ENCODE data around the gene ALOXE3.

ALOXE3 gene

GRCh38 chr17:8117980-8118768 is at the start of gene ALOXE3:
Gene ALOXE3, minus strand, starts transcription at chr17:8118514. Its CDS starts 524 bp downstream, at chr17:8117990.
- H3K36me3 Mint-ChIP-seq (ENCODE audit: low read depth): peaks cover 6% of the 10 kb centered on the region
- H3K27me3 Mint-ChIP-seq (ENCODE audit: low read depth): peaks cover 78% of the 10 kb centered on the region
- H3K4me1 Mint-ChIP-seq (ENCODE audit: low read depth): peaks cover 46% of the 10 kb centered on the region
- no peaks in the 10 kb centered on the region for H3K9me3 Mint-ChIP-seq
- peak within 1 kb of the TSS; percentile 89 for H3K4me3 Mint-ChIP-seq
- H3K27ac Mint-ChIP-seq: peak within 1 kb of the TSS; percentile 94

- no peak overlapping the region for H3K4me3 Mint-ChIP-seq
- no peaks in the 10 kb centered on the region for H3K27me3 Mint-ChIP-seq (ENCODE audit: low read depth)
- peaks cover 2% of the 10 kb centered on the region for H3K36me3 Mint-ChIP-seq (ENCODE audit: low read depth)
- no peak overlapping the region for H3K27ac Mint-ChIP-seq
- H3K4me1 Mint-ChIP-seq (ENCODE audit: low read depth): peaks cover 24% of the 10 kb centered on the region
- no peaks in the 10 kb centered on the region for H3K9me3 Mint-ChIP-seq
These were observed 49.2 kb upstream of the ALOXE3 start for GRCh38 chr17:8167526-8167925.

DNA sequence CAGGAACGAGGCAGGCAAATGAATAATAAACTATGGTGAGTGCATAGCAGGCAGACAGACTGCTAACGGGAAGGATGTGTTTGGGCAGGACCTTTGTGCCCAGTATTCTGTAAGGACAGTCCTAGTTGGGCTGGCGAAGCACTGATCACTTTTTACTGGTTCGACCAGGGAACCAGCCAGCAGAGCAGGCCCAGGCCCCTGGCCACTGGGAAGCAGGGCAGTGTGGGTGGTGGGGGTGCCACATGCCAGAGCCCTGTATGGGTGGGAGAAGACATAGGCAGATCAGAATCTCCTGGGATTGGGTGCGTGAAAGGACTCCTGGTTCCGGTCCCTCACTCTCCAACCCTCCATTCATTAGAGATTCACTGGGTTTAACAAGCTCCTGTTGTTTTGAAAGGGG is 48.4 kb upstream of the ALOXE3 start:
- H3K4me1 Mint-ChIP-seq (ENCODE audit: low read depth): peaks cover 26% of the 10 kb centered on the region
- H3K36me3 Mint-ChIP-seq (ENCODE audit: low read depth): peaks cover 3% of the 10 kb centered on the region
- H3K9me3 Mint-ChIP-seq: no peaks in the 10 kb centered on the region
- no peak overlapping the region for H3K4me3 Mint-ChIP-seq
- no peaks in the 10 kb centered on the region for H3K27me3 Mint-ChIP-seq (ENCODE audit: low read depth)
- no peak overlapping the region for H3K27ac Mint-ChIP-seq

DNA sequence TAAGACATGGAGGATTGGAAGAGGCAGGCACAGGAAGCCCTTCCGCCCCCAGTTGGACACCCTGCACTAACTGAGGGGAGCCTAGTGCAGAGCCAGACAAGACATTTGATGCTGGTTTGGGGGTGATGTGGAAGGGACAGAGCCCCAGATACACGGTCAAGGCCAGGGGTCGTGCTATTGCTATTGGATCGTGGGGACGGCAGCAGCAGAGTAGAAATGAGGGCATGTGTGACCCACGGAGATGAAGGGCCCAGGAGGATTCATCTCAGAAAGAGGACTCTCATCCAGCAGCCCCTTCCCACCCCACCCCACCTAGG is 46.5 kb upstream of the ALOXE3 start:
- Mint-ChIP-seq H3K4me3 (peak overlapping the region; percentile 86), H3K27me3 (ENCODE audit: low read depth) (no peaks in the 10 kb centered on the region), H3K4me1 (ENCODE audit: low read depth) (peaks cover 42% of the 10 kb centered on the region), H3K27ac (peak overlapping the region; percentile 98), H3K36me3 (ENCODE audit: low read depth) (peaks cover 19% of the 10 kb centered on the region), H3K9me3 (no peaks in the 10 kb centered on the region)

GRCh38 chr17:8163978-8164814 is 45.9 kb upstream of the ALOXE3 start:
- peak overlapping the region; percentile 98 for H3K27ac Mint-ChIP-seq
- H3K9me3 Mint-ChIP-seq: no peaks in the 10 kb centered on the region
- H3K36me3 Mint-ChIP-seq (ENCODE audit: low read depth): peaks cover 23% of the 10 kb centered on the region
- no peaks in the 10 kb centered on the region for H3K27me3 Mint-ChIP-seq (ENCODE audit: low read depth)
- peak overlapping the region; percentile 86 for H3K4me3 Mint-ChIP-seq
- peaks cover 42% of the 10 kb centered on the region for H3K4me1 Mint-ChIP-seq (ENCODE audit: low read depth)

GRCh38 chr17:8162997-8163977 is 45.0 kb upstream of the ALOXE3 start:
- Mint-ChIP-seq H3K9me3 (no peaks in the 10 kb centered on the region), H3K4me3 (peak overlapping the region; percentile 86), H3K27me3 (ENCODE audit: low read depth) (no peaks in the 10 kb centered on the region), H3K4me1 (ENCODE audit: low read depth) (peaks cover 49% of the 10 kb centered on the region), H3K36me3 (ENCODE audit: low read depth) (peaks cover 30% of the 10 kb centered on the region), H3K27ac (peak overlapping the region; percentile 98)

DNA sequence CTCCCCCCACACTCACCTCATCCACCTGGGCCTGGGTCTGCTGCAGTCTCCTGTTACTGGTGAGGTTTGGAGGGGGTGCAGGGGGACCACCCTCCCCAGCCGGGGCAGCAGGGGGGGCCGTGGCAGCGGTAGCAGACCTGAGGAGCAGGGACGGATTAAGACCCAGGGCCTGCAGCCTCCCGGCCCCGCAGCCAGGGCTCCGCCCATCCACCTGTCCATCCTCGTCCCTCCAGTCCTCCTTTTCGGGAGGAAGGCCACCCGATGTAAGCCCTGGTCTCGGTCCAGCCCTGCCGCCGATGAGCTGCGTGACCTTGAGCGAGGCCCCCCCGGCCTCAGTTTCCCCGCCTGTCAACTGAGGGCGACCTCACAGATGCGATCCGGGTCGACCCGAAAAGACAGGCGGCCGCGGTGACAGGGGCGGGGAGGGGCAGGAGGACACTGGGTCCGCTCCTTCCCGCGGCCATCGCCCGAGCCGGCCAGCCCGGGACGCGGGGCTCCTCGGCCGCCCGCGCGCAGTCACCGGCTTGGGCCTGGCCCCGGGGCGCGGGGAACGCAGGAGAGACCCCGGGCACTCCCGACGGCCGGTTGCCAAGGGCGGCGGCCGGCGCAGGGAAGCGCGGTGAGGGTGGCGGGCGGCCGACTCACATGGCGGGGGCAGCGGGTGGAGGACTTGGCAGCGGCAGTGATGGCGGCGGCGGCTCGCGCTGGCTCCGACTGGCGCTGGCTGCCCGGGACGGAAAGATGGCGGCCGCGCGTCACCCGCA is 44.1 kb upstream of the ALOXE3 start, which contains the start of gene VAMP2:
VAMP2 (minus strand) TSS at position 716 of the 764 bp plus-strand sequence; CDS start at position 647, 69 bp downstream.
- peak within 1 kb of the TSS; percentile 86 for H3K4me3 Mint-ChIP-seq
- no peaks in the 10 kb centered on the region for H3K27me3 Mint-ChIP-seq (ENCODE audit: low read depth)
- H3K4me1 Mint-ChIP-seq (ENCODE audit: low read depth): peaks cover 49% of the 10 kb centered on the region
- no peaks in the 10 kb centered on the region for H3K9me3 Mint-ChIP-seq
- H3K27ac Mint-ChIP-seq: peak within 1 kb of the TSS; percentile 98
- H3K36me3 Mint-ChIP-seq (ENCODE audit: low read depth): peaks cover 30% of the 10 kb centered on the region

DNA sequence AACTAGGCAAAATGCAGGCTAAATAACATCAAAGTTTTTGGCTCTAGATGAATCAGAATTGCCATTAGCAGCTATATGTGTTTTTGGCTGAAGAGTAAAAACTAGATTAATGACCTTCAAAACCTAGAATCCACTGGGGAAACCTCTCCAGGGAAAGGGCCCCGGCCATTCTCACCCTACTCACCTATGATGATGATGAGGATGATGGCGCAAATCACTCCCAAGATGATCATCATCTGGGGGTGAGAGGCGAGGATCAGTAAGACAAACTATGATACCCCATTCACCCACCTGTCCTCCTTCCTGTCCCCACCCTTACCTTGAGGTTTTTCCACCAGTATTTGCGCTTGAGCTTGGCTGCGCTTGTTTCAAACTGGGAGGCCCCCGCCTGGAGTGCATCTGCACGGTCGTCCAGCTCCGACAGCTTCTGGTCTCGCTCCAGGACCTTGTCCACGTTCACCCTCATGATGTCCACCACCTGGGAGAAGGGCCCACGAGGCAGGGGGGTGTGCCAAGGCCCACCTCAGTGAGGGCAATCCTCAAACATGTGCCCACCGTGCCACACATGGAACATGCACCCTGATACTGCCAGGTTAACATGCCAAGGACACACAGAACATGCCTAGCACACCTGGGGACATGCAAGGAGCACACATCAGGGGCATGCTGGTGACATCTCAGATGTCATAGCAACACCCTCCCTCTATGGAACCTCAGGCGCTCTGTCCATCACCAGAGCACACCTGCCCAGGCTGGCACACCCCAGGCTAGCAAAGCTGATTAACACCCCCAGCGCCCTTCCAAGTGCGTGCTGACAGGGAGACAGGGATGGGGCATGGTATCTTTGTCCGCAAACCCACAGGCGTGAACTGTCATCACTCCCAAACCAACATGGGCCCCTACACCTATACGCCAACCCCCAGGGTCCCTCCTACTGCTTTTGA is 43.2 kb upstream of the ALOXE3 start:
- Mint-ChIP-seq H3K4me3 (peak overlapping the region; percentile 84), H3K4me1 (ENCODE audit: low read depth) (peaks cover 49% of the 10 kb centered on the region), H3K27me3 (ENCODE audit: low read depth) (no peaks in the 10 kb centered on the region), H3K36me3 (ENCODE audit: low read depth) (peaks cover 30% of the 10 kb centered on the region), H3K9me3 (no peaks in the 10 kb centered on the region), H3K27ac (peak overlapping the region; percentile 76)

GRCh38 chr17:8160741-8161221 is 42.5 kb upstream of the ALOXE3 start:
- H3K27ac Mint-ChIP-seq: peak overlapping the region; percentile 76
- H3K4me3 Mint-ChIP-seq: peak overlapping the region; percentile 84
- no peaks in the 10 kb centered on the region for H3K27me3 Mint-ChIP-seq (ENCODE audit: low read depth)
- no peaks in the 10 kb centered on the region for H3K9me3 Mint-ChIP-seq
- peaks cover 30% of the 10 kb centered on the region for H3K36me3 Mint-ChIP-seq (ENCODE audit: low read depth)
- peaks cover 49% of the 10 kb centered on the region for H3K4me1 Mint-ChIP-seq (ENCODE audit: low read depth)

DNA sequence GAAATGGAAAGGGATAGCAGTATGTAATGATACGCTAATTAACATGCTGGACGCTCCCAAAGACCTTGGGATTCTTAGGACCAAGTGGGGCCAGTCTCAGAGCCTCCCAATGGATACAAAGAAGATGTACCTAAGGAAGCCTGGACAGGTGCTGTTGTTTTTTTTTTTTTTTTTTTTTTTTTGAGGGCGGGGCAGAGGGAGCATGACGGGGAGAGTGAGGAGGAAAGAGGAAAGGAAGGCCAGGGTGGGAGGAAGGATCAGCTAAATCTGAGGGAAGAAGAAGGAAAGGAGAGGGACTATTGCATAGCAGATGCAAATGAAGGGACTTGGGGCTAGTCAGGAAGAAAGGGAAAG is 41.9 kb upstream of the ALOXE3 start:
- Mint-ChIP-seq H3K36me3 (ENCODE audit: low read depth) (peaks cover 30% of the 10 kb centered on the region), H3K4me3 (peak overlapping the region; percentile 84), H3K27me3 (ENCODE audit: low read depth) (no peaks in the 10 kb centered on the region), H3K4me1 (ENCODE audit: low read depth) (peaks cover 53% of the 10 kb centered on the region), H3K9me3 (no peaks in the 10 kb centered on the region), H3K27ac (peak overlapping the region; percentile 76)

- H3K4me1 Mint-ChIP-seq (ENCODE audit: low read depth): peaks cover 53% of the 10 kb centered on the region
- peak overlapping the region; percentile 76 for H3K27ac Mint-ChIP-seq
- peak overlapping the region; percentile 78 for H3K4me3 Mint-ChIP-seq
- no peaks in the 10 kb centered on the region for H3K27me3 Mint-ChIP-seq (ENCODE audit: low read depth)
- H3K36me3 Mint-ChIP-seq (ENCODE audit: low read depth): peaks cover 27% of the 10 kb centered on the region
- H3K9me3 Mint-ChIP-seq: no peaks in the 10 kb centered on the region
These were observed 41.3 kb upstream of the ALOXE3 start for GRCh38 chr17:8159459-8160223.

DNA sequence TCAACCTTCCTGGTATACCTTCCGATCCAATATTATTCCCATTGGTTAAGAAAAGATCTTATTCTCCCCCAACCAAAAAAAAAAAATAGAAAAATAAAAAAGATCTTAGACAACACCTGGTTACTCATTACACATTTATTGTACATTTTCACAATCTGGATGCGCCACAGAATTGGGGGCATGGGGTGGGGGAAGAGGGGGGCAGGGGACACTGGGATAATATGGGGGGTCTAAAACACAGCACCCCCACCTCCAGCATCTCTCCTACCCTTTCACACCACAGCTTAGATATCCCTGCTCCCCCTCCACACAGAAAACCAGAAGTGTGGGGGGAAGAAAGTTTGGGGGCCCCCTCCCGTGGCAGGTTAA is 40.7 kb upstream of the ALOXE3 start:
- Mint-ChIP-seq H3K36me3 (ENCODE audit: low read depth) (peaks cover 27% of the 10 kb centered on the region), H3K27me3 (ENCODE audit: low read depth) (no peaks in the 10 kb centered on the region), H3K27ac (peak overlapping the region; percentile 98), H3K9me3 (no peaks in the 10 kb centered on the region), H3K4me3 (peak overlapping the region; percentile 63), H3K4me1 (ENCODE audit: low read depth) (peaks cover 51% of the 10 kb centered on the region)
